GM12892 (cell line): ENCODE data around the gene EXO1.

Source experiments
- POLR2A ChIP-seq: IDR thresholded peaks from 2 replicates; pipeline ENCODE4 v1.6.1; 2011; ENCODE audit warnings: low read depth, low read length, control low read depth
- POLR2AphosphoS5 ChIP-seq: IDR thresholded peaks from 2 replicates; pipeline ENCODE4 v1.6.1; 2011; ENCODE audit warnings: low read depth, low read length, control low read depth
- TAF1 ChIP-seq: IDR thresholded peaks from 2 replicates; pipeline ENCODE4 v1.6.1; 2011; ENCODE audit warnings: low read depth, mild to moderate bottlenecking, control low read depth, low read length, borderline replicate concordance

DNA sequence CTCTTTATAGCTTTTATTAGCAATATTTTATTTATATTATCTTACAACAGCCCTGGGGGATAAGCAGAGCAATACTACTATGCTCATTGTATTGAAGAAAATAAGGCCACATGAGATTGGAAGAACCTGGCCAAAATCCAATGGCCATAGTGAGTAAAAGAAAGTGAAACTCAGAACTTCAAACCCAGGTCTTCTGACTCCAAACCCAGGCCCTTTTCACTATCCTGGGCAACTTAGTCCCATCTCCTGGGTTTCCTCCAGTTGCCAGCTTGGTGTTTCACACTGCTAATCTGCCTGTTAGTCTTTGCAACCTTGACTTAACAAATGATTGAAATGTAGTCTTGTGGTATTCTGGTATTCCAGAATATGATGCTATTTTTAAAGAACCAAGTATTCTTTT, 22.4 kb upstream of the EXO1 start:
- TF ChIP-seq POLR2AphosphoS5 (no peak), TAF1 (no peak), POLR2A (no peak)
